Ureter (tissue), 1 donor: Measurements from ENCODE around the gene PLEKHA7. TPM values are rescaled to one million over a fixed set of nuclear protein-coding genes. Genes with fewer than 3 reads are reported as not detected.

Source experiments
- DNase-seq: peaks from one replicate; pipeline ENCODE4 v3.0.0-alpha.2; 2020; ENCODE audit warnings: low spot score
- total RNA-seq: library from RNA; stranded (reverse); gene quantifications from one replicate; pipeline ENCODE4 v1.2.4, GENCODE V29; 2023
- donor health status: DM: yes; HTN: yes; CAD: no.

The PLEKHA7 gene
- total RNA-seq, 1 donor from 2014 or later, result 94.4 TPM

GRCh38 chr11:16774936-16775613 lies 239.1 kb downstream of the PLEKHA7 start:
- DNase-seq, result no peak

DNA sequence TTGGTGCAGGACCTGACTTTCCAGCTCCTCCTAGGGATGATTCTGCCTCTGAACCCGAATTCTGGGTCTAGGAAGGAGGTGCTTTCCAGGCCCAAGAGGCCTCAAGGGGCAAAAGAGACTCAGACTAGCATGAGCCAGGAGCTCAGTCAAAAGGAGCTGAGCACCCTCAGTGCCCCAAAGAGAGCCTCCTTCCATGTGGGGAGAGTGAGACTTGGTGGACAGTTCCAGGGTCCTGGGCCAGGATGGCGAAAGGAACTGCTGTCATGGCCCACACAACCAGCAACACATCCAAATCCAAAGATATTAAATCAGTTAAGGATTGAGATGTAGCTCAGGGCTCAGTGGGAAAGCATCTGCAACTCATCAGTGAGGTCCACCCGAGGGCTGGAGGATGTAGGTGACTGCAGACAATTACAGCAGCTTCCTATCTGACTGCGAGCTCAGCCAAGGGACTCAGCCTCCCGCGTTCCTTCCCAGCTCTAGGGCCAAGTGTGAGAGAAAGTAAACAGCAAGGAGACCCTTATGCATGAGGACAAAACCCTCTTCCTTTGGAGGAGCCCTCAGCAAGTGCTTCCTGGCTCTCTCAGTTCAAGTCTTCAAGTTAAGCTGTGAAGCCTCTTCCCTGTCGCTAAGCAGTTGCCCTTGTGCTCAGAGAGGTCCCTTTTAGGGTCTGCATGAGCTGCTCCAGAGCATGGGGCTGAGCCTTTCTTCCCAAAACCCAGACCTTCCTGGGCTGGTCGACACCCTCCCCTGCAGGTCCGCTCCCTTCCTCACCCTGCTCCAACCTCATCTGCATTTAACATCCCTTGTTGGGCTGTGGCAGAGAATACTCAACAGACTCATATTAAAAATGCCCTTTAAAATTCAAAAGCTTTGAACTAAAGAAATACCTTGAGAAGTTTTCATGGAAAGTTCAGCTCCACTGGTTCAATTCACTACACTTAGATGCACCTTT lies 240.0 kb downstream of the PLEKHA7 start:
- DNase-seq, result no peak

- no peak for DNase-seq
Observed at GRCh38 chr11:16772141-16772512, 242.1 kb downstream of the PLEKHA7 start.

DNA sequence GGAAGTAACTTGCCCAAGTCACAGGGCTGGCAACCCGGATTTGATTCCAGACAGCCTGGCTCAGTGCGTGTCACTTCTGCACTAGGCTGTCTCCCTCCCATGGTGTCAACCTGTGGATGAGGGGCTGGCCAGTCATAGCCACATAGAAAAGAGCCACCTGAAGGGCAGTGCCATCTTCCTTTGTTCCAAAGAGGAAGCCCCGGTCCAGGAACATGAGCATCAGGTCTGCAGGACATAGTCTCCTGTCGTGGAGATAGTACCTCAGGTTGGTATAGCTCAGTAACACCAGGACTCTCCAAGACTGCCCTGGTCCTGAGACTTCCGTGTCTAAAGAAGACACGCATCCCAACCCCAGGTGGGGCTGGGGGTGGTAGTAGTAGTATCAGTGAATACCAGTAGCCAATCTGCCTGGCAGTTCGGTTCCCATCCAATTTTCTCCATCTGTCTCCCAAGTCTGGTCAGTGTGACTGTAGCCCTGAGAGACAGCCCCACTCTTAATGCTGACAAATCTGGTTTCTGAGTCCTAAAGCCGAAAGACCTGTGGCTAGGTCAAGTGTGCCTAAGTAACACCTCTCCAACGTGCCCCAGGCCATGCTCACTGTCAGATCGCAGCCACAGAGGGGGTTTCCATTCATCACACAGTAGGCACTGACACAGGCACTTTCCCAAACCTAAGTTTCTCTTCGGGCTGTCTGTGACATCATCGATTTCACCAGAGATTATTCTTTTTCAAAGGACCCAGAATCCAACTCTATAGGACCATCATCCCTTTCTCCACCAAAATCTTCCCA lies 242.7 kb downstream of the PLEKHA7 start:
- DNase-seq, result no peak

GRCh38 chr11:16770016-16770415 lies 244.2 kb downstream of the PLEKHA7 start:
- DNase-seq, result no peak

DNA sequence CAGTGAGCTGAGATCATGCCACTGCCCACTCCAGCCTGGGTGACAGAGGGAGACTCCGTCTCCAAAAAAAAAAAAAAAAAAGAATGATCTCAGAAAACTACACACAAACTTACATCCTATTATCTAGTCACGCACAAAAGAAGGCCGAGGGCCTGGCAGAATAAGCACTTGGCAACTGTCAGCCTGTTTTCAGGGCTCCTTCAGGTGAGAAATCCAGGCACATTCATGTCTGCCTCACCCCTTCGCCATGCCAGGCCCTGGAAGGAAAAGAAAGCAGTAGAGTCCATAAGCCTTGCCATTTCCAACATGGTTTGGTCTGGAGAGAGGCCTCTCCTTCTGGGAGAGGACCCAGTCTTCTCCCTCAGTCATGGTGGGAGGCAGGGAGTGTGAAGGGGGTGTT lies 244.8 kb downstream of the PLEKHA7 start:
- no peak for DNase-seq

GRCh38 chr11:16767957-16768356 lies 246.3 kb downstream of the PLEKHA7 start:
- DNase-seq, result no peak

GRCh38 chr11:16767137-16767536 lies 247.1 kb downstream of the PLEKHA7 start:
- DNase-seq, result no peak

GRCh38 chr11:16764888-16765287 lies 249.3 kb downstream of the PLEKHA7 start:
- no peak for DNase-seq

DNA sequence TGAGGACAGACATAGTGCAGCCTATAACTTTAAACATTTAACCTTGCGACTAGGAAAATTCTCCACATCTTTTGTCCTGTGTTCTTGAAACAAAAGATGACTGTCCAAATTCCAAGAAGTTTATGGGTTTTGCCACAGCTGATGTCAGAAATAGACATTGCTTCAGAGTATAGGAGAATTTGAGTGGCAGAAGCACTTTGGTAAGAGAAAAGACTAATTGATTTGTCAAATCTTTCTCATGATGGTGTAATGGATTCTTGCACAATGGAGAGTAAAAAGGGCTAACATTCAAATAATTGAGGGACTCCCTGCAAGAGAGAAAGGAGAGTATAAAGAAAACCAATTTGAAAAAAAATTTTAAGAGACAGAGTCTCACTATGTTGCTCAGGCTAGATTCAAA lies 250.5 kb downstream of the PLEKHA7 start:
- DNase-seq, result no peak

GRCh38 chr11:16759857-16760508 lies 254.2 kb downstream of the PLEKHA7 start:
- no peak for DNase-seq

GRCh38 chr11:16758382-16759024 lies 255.7 kb downstream of the PLEKHA7 start:
- no peak for DNase-seq

GRCh38 chr11:16750417-16750816 lies 263.8 kb downstream of the PLEKHA7 start:
- DNase-seq, result no peak

GRCh38 chr11:16749666-16750065 lies 264.5 kb downstream of the PLEKHA7 start:
- no peak for DNase-seq

DNA sequence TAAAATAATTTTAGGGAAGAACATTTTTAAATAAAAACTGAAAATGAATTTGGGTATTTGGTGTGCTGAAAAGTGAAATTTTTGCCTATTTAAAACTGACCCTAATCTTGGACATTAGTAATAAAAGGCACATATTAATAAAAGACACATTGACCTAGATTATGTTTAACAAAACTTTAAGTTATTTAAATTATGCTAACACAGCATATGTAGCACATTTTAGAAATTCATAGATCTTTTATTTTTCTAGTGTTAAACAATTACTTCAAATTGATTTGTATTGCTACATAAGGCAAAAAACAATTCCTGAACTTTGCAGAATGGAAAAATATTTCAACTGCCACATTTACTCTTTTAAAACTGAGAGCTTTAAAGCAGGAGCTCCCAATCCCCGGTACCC lies 265.1 kb downstream of the PLEKHA7 start:
- DNase-seq, result no peak

GRCh38 chr11:16745950-16746605 lies 268.1 kb downstream of the PLEKHA7 start:
- no peak for DNase-seq

GRCh38 chr11:16744128-16744725 lies 270.0 kb downstream of the PLEKHA7 start:
- no peak for DNase-seq

- no peak for DNase-seq
Observed at GRCh38 chr11:16743478-16743877, 270.7 kb downstream of the PLEKHA7 start.

- DNase-seq, result no peak
Observed at GRCh38 chr11:16741473-16741872, 272.7 kb downstream of the PLEKHA7 start.
